ENCODE results near the gene FKTN.

GRCh38 chr9:105661011-105661410, 103.1 kb downstream of the FKTN start:
- no peak for TF ChIP-seq CTCF (IDR thresholded peaks at IDR 0.05; ENCODE audit: borderline replicate concordance, extremely low read depth, low read length, poor library complexity, severe bottlenecking)
- no peak for TF ChIP-seq EZH2 (IDR thresholded peaks at IDR 0.05; ENCODE audit: borderline replicate concordance, low read depth, low read length, severe bottlenecking)

All from DND-41 (cell line).